Spinal cord (tissue), 10 donors: ENCODE data around the gene AFF1. TPM values are rescaled to one million over a fixed set of nuclear protein-coding genes. Genes with fewer than 3 reads are reported as not detected.
"Not testable (repeated sequence)": the region's sequence is repeated elsewhere in the genome, so short reads cannot be mapped to it uniquely, and the experiment has no call there.

Experiments used
- DNase-seq, 6 donors: peaks; one replicate each; pipeline versions ENCODE4 v3.0.0 to v3.0.0-alpha.2; 2013 to 2015; ENCODE audit warnings: low spot score in 6 of 6, low read depth in 4 of 6
- H3K27ac ChIP-seq: one replicate; pipeline ENCODE4 v1.5.1; 2013; ENCODE audit warnings: low read depth, low read length, control low read depth
- H3K27me3 ChIP-seq: one replicate; pipeline ENCODE4 v1.6.1; 2013; ENCODE audit warnings: low read length; ENCODE audit not compliant: control insufficient read depth, insufficient read depth
- H3K36me3 ChIP-seq: one replicate; pipeline ENCODE4 v1.6.1; 2013; ENCODE audit warnings: low read length; ENCODE audit not compliant: control insufficient read depth, insufficient read depth
- H3K4me1 ChIP-seq: one replicate; pipeline ENCODE4 v1.6.1; 2013; ENCODE audit warnings: low read length; ENCODE audit not compliant: control insufficient read depth, insufficient read depth
- H3K4me3 ChIP-seq: one replicate; pipeline ENCODE4 v1.5.1; 2013; ENCODE audit warnings: low read depth, low read length, control low read depth
- H3K9me3 ChIP-seq: one replicate; pipeline ENCODE4 v1.6.1; 2013; ENCODE audit warnings: low read length; ENCODE audit not compliant: control insufficient read depth, insufficient read depth
- WGBS: methylation state at CpG from one replicate; pipeline ENCODE4 v1.1.5; 2013; ENCODE audit warnings: missing lambda C conversion rate; ENCODE audit not compliant: insufficient coverage; 5-methylcytosine and 5-hydroxymethylcytosine counted together
- polyA plus RNA-seq, 2 donors: library from polyadenylated mRNA; unstranded; fragments of 120-200 nt; gene quantifications; one replicate each; pipeline ENCODE4 v1.2.1, GENCODE V29; 2013; ENCODE audit not compliant: insufficient read length in 2 of 2
- total RNA-seq, 2 donors: library from RNA; depleted of rRNA in 1 of 2; stranded (reverse); fragments of 120-200 nt in 1 of 2; fragments of >200 nt in 1 of 2; gene quantifications; one replicate each; pipeline versions ENCODE4 v1.2.3 to v1.2.4, GENCODE V29; 2013 to 2014
- donor health status: healthy.

The AFF1 gene
- total and polyA plus RNA-seq, 4 donors, result 14.2 to 24.6 (median 18.4) TPM

DNA sequence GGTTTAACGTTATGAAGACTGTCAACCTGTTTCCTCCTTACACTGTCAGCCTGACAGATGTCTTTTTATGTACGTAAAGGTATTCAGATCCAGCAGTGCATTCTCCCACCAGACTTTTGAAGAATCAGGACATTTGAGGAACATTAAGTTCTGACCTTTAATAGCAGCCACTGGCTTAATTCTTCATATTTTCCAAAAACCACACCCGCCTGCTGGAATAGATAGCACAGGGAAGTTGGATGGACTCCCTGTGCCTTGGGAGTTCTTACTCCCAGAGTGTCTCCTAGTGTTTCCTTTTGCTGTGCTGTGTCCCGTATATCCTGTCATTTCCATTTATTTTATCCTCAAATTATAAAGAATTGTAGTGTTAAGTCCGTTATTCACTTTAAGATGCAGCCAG, 94.5 kb downstream of the AFF1 start:
- H3K27me3 ChIP-seq, result no peaks in the 10 kb centered on the region
- peaks cover 14% of the 10 kb centered on the region for H3K4me1 ChIP-seq
- no CpG with 5 or more reads among the region's 5 CpGs for WGBS
- DNase-seq, result no peak
- no peak overlapping the region for H3K4me3 ChIP-seq
- no peaks in the 10 kb centered on the region for H3K9me3 ChIP-seq
- H3K36me3 ChIP-seq, result no peaks in the 10 kb centered on the region
- H3K27ac ChIP-seq, result no peak overlapping the region

DNA sequence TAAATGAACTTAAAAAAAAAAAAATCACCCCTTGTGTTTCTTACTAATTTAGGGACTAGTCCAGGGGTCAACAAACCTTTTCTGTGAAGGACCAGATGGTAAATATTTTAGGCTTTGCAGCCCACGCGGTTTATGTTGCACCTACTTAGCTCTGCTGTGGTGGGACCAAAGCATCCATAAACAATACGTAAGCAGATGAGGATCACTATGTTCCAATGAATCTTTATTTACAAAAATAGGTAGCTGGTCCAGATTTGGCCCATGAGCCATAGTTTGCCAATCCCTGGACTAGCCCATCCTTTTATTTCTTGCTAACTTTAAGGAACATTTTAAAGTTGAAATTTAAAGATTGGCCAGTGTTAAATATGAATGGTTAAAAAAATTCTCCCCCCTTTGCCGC, 95.3 kb downstream of the AFF1 start:
- no peak for DNase-seq
- no peaks in the 10 kb centered on the region for H3K27me3 ChIP-seq
- H3K36me3 ChIP-seq, result no peaks in the 10 kb centered on the region
- H3K4me1 ChIP-seq, result peaks cover 14% of the 10 kb centered on the region
- H3K4me3 ChIP-seq, result no peak overlapping the region
- WGBS, result 100% methylated on average over 1 of the region's 4 CpGs
- no peak overlapping the region for H3K27ac ChIP-seq
- no peaks in the 10 kb centered on the region for H3K9me3 ChIP-seq

DNA sequence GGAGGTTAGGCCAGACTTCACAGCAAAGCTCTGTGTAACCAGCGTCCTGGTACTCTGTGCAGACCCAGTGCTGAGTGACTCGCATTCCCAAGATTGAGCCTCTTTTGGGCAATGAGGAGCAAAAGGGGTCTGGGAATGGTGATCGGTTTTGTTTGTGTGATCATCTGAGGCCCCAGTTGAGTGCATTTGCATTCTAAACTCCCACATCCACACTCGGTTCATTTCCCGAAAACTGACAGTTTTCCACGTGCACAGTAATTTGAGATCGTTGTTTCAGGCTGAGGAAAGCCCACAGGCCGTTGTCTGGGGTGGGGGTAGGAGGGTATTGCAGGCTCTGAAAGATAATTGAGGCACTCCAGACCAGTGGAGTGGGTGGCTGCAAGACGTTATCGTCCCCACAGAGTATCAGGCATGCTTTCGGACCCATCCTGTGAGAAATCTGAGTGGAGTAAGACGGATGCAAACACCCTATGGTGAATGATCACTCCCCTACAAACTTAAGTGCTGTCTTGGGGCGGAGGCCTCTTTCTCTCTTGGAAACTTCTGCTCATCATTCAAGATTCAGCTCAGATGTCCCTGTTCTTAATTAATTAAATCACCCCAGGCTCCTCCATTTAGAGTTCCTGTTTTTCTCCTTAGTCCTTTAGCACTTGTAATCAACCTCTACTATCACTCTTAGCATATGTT, 96.1 kb downstream of the AFF1 start:
- Histone ChIP-seq H3K4me1 (peaks cover 17% of the 10 kb centered on the region), H3K27ac (peak overlapping the region; percentile 61), H3K4me3 (no peak overlapping the region), H3K9me3 (no peaks in the 10 kb centered on the region), H3K27me3 (no peaks in the 10 kb centered on the region), H3K36me3 (no peaks in the 10 kb centered on the region)
- peak in 2 of 6 donors; percentile 65 to 70 for DNase-seq
- 14% methylated on average over 6 of the region's 13 CpGs for WGBS

DNA sequence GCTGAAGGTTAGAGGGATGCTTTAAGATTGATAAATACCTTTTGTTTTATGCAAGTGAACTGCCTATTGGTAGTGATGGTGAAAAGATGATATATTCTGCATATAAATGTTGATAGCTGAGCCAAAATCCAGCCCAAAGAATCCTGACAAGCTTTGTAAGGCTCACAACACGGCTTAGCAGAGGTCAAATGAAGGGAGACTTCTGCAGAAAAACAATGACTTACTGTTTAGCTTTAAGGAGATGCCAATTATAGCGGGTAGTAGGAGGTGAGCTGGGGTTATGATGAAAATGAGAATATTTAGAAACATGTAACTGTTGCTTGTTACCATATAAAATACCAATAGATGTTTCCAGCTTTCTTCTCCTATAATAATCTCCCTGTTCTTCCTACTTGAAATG, 97.1 kb downstream of the AFF1 start:
- Histone ChIP-seq H3K27me3 (no peaks in the 10 kb centered on the region), H3K36me3 (no peaks in the 10 kb centered on the region), H3K4me1 (peaks cover 21% of the 10 kb centered on the region), H3K4me3 (no peak overlapping the region), H3K27ac (peak overlapping the region; percentile 50), H3K9me3 (no peaks in the 10 kb centered on the region)
- no CpG with 5 or more reads among the region's 2 CpGs for WGBS
- no peak for DNase-seq

DNA sequence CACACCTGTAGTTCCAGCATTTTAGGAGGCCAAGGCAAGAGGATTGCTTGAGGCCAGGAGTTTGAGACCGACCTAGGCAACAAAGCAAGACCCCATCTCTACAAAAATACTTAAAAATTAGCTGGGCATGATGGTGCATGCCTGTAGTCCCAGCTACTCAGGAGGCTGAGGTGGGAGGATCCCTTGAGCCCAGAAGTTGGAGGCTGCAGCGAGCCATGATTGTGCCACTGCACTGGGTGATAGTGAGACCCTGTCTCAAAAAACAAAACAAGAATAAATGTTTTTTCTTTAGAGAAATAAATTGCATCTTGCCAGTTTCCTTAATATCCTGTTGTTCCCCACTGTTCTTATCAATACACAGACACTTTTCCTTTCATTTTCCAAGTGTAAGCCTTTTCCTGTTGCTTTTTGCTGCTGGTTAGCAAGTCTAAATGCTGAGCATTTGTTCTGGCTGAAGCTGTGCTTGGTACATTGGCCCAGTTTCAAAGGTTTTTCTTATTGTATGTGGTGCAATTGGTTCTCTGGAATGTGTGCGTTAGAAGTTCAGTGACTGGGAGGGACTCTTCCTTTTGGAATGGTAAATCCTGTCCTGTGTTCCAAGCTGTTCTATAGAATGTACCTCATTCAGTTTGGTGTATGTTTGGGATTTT, 98.2 kb downstream of the AFF1 start:
- Histone ChIP-seq H3K4me3 (no peak overlapping the region), H3K27ac (peak overlapping the region; percentile 50), H3K9me3 (no peaks in the 10 kb centered on the region), H3K27me3 (no peaks in the 10 kb centered on the region), H3K4me1 (peaks cover 25% of the 10 kb centered on the region), H3K36me3 (no peaks in the 10 kb centered on the region)
- peak in 2 of 6 donors; percentile 66 to 75 for DNase-seq
- WGBS, result no CpG with 5 or more reads among the region's 3 CpGs

DNA sequence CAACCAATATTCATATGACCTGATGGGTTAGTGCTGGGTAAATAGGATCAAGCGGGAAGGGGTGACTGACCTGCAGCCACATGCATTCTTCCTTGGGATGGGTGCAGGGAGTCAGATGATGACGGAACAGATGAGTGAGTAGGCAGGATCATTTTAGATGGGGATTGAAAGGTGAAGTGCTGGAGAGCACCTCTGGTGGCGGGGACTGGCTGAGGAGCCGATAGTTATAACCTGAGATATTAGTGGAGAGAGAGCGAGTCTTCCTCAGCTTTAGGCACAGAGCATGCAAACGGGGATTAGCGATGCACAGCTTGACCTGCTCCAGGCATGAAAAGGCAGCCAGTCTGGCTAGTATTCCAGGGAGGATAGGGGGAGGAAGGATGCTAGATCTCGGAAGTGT, 99.1 kb downstream of the AFF1 start:
- H3K27me3 ChIP-seq, result no peaks in the 10 kb centered on the region
- no peak for DNase-seq
- 72% methylated on average over 8 of the region's 8 CpGs for WGBS
- H3K36me3 ChIP-seq, result no peaks in the 10 kb centered on the region
- no peaks in the 10 kb centered on the region for H3K9me3 ChIP-seq
- H3K4me3 ChIP-seq, result no peak overlapping the region
- H3K27ac ChIP-seq, result no peak overlapping the region
- H3K4me1 ChIP-seq, result peaks cover 28% of the 10 kb centered on the region

DNA sequence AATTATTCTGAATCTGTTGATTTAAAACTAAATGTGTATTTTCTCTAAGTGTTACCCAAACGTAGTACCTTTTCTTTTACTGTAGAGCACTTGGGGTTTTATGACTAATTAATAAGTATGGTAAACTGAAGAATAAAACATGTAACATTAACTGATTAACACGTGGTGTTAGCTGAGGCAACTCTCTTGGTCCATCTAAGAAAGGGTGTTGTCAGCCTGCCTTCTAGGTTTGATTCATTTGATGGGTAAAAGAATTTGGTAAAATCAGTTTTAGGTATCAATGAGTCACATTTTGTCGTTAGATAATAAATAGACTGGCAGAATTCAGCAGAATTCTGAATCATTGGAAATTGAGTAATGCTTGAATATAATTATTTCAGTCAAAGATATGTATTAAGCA, 99.7 kb downstream of the AFF1 start:
- H3K36me3 ChIP-seq, result no peaks in the 10 kb centered on the region
- no peak overlapping the region for H3K27ac ChIP-seq
- H3K27me3 ChIP-seq, result no peaks in the 10 kb centered on the region
- 56% methylated on average over 1 of the region's 3 CpGs for WGBS
- peaks cover 33% of the 10 kb centered on the region for H3K4me1 ChIP-seq
- no peak for DNase-seq
- H3K9me3 ChIP-seq, result no peaks in the 10 kb centered on the region
- H3K4me3 ChIP-seq, result no peak overlapping the region

DNA sequence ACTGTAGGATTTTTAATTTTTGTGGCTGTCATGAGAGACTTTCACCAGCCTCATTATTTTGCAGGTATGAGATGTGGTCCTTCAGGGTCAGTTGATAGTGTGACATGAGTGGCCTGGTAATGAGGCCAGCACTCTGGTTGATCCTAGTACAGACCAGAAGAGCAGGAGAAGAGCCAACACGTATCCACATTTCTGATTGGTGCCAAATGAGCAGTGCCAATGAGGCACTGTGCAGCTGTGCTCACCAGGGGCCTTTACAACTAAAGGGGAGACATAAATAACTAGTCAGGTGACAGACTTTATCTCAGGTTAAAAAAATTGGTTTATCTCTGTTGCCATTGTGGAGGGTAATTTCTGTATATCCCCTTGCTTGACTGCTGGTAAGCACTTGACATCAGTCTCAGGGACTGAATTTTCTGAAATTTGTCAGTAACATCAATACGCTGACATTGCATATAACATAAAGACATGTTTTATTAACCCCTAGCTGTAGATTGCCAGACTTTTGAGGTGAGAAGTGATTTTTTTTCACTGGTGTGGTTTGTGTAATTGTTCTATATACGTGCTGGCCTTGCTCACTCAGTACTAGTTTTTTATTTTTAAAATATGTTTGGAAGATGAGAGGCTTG, 101.2 kb downstream of the AFF1 start:
- peaks cover 38% of the 10 kb centered on the region for H3K4me1 ChIP-seq
- no CpG with 5 or more reads among the region's 3 CpGs for WGBS
- H3K27me3 ChIP-seq, result no peaks in the 10 kb centered on the region
- no peaks in the 10 kb centered on the region for H3K9me3 ChIP-seq
- peak in 1 of 6 donors; percentile 51 for DNase-seq
- H3K27ac ChIP-seq, result no peak overlapping the region
- H3K4me3 ChIP-seq, result no peak overlapping the region
- no peaks in the 10 kb centered on the region for H3K36me3 ChIP-seq

DNA sequence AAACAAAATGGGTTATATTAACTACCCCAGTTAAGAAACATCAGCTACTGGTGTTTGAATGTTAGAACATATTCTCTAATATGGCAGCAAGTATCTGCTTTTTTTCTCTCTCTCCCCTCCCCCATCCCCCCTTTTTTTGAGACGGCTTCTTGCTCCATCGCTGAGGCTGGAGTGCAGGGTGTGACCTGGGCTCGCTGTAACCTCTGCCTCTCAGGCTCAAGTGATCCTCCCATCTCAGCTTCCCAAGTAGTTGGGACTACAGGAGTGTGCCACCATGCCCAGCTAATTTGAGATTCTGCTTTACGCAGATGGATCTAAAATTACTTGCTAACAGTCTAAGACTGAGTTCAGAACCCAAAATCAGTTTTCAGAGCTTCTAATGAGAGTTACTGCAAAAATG, 101.9 kb downstream of the AFF1 start:
- 46% methylated on average over 3 of the region's 4 CpGs for WGBS
- H3K27me3 ChIP-seq, result no peaks in the 10 kb centered on the region
- H3K9me3 ChIP-seq, result no peaks in the 10 kb centered on the region
- DNase-seq, result no peak
- no peak overlapping the region for H3K27ac ChIP-seq
- no peaks in the 10 kb centered on the region for H3K36me3 ChIP-seq
- H3K4me1 ChIP-seq, result peaks cover 38% of the 10 kb centered on the region
- H3K4me3 ChIP-seq, result no peak overlapping the region

DNA sequence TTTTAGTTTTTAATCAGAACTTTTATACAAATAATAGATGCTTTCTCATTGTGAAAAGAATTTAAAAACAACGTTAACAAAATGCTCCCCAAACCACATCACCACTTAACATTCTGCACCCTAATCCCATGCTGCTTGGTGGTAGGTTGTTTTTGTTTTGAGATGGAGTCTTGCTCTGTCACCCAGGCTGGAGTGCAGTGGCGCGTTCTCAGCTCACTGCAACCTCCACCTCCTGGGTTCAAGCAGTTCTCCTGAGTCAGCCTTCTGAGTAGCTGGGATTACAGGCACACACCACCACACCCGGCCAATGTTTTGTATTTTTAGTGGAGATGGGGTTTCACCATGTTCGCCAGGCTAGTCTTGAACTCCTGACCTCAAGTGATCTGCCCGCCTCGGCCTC, 102.4 kb downstream of the AFF1 start:
- H3K36me3 ChIP-seq, DNase-seq, H3K27me3 ChIP-seq, H3K9me3 ChIP-seq, H3K4me3 ChIP-seq: not testable (repeated sequence)
- Histone ChIP-seq H3K4me1 (peaks cover 38% of the 10 kb centered on the region), H3K27ac (peak overlapping the region; percentile 1)
- WGBS, result no CpG with 5 or more reads among the region's 7 CpGs
